Endothelial cell of umbilical vein (primary cell): ENCODE measurements around the gene PRR5L. TPM values are rescaled to one million over a fixed set of nuclear protein-coding genes. Genes with fewer than 3 reads are reported as not detected.

Experiments used
- BruUV-seq: library from RNA; stranded (reverse); fragments of 400-500 nt; replicated peaks from 2 replicates; lab custom pipeline; 2021; lab: Mats Ljungman, UMichigan
- CTCF ChIA-PET: fragments of 300-600, 350-600 bp; sonication (Branson Sonifier 250); formaldehyde crosslinking; loops from one replicate; lab custom pipeline; 2021; ENCODE audit warnings: antibody characterized with exemption, inconsistent platforms; lab: Charles Lee
- POLR2A ChIA-PET: fragments of 300-600, 350-600 bp; sonication (Branson Sonifier 250); formaldehyde crosslinking; loops from one replicate; lab custom pipeline; 2021; ENCODE audit warnings: antibody characterized with exemption, inconsistent platforms; lab: Charles Lee
- DNase-seq: peaks from one replicate; pipeline ENCODE4 v3.0.0-alpha.2; 2011; ENCODE audit warnings: low read depth, low spot score
- FAIRE-seq: peaks from 2 replicates; lab custom pipeline; 2011; peaks lifted over from hg19 to GRCh38; lab: Jason Lieb, UNC
- H2AFZ ChIP-seq: 2 replicates; pipeline ENCODE4 v1.6.0; 2012; ENCODE audit warnings: low read depth, low read length, control low read depth, inconsistent platforms
- H3K27ac ChIP-seq: 2 replicates; pipeline ENCODE4 v1.5.1; 2011; ENCODE audit warnings: low read depth, mild to moderate bottlenecking, control low read depth, low read length, moderate library complexity; ENCODE audit not compliant: insufficient read depth
- H3K27me3 ChIP-seq, 2 experiments: 2 replicates each; pipeline versions ENCODE4 v1.6.0 to v1.6.1; 2011; ENCODE audit warnings: low read length in 2 of 2, mixed read lengths in 1 of 2; ENCODE audit not compliant: control insufficient read depth in 2 of 2, insufficient read depth in 2 of 2
- H3K36me3 ChIP-seq, 2 experiments: 2 replicates in 1 of 2; 3 replicates in 1 of 2; pipeline ENCODE4 v1.5.1; 2011; ENCODE audit warnings: low read length in 2 of 2, mild to moderate bottlenecking in 1 of 2, moderate library complexity in 1 of 2; ENCODE audit not compliant: control insufficient read depth in 2 of 2, insufficient read depth in 2 of 2; ENCODE audit errors: extremely low read depth in 1 of 2
- H3K4me1 ChIP-seq: 3 replicates; pipeline ENCODE4 v1.5.1; 2011; ENCODE audit warnings: mild to moderate bottlenecking, low read length; ENCODE audit not compliant: control insufficient read depth, insufficient read depth; ENCODE audit errors: extremely low read depth
- H3K4me2 ChIP-seq: 2 replicates; pipeline ENCODE4 v1.6.1; 2011; ENCODE audit warnings: low read length, control low read depth, mixed read lengths; ENCODE audit not compliant: insufficient read depth
- H3K4me3 ChIP-seq, 3 experiments: fragments of 200-600 bp in 1 of 3; sonication (generic), shearing (Covaris generic) in 1 of 3; replicated peaks in 1 of 3; 2 replicates each; pipeline ENCODE4 v1.5.1; 2011 to 2016; ENCODE audit warnings: control low read depth in 3 of 3, low read length in 3 of 3, mild to moderate bottlenecking in 2 of 3, inconsistent platforms in 1 of 3, low read depth in 1 of 3, moderate library complexity in 1 of 3; ENCODE audit not compliant: insufficient read depth in 1 of 3
- H3K79me2 ChIP-seq: 2 replicates; pipeline ENCODE4 v1.6.0; 2012; ENCODE audit warnings: low read length, inconsistent platforms; ENCODE audit not compliant: control insufficient read depth, insufficient read depth
- H3K9ac ChIP-seq: replicated peaks from 2 replicates; pipeline ENCODE3; 2011; ENCODE audit warnings: low read length, control low read depth; ENCODE audit not compliant: insufficient read depth; ENCODE audit errors: extremely low read depth
- H3K9me1 ChIP-seq: replicated peaks from 3 replicates; pipeline ENCODE4 v1.6.0; 2011; ENCODE audit warnings: mild to moderate bottlenecking, low read length; ENCODE audit not compliant: control insufficient read depth, insufficient read depth; ENCODE audit errors: extremely low read depth
- H3K9me3 ChIP-seq: replicated peaks from 2 replicates; pipeline ENCODE4 v1.5.1; 2012; ENCODE audit warnings: low read length, inconsistent platforms; ENCODE audit not compliant: control insufficient read depth, insufficient read depth
- H4K20me1 ChIP-seq: replicated peaks from 2 replicates; pipeline ENCODE3; 2011; ENCODE audit warnings: mild to moderate bottlenecking, low read length; ENCODE audit not compliant: control insufficient read depth, insufficient read depth; ENCODE audit errors: extremely low read depth
- EZH2 ChIP-seq: IDR thresholded peaks from 2 replicates; pipeline ENCODE4 v1.6.1; 2012; ENCODE audit warnings: borderline replicate concordance, low read depth, mild to moderate bottlenecking, moderate library complexity, low read length, inconsistent platforms; ENCODE audit not compliant: severe bottlenecking
- GATA2 ChIP-seq: IDR thresholded peaks from 2 replicates; pipeline ENCODE4 v1.7.0; 2011; ENCODE audit warnings: low read depth, mild to moderate bottlenecking, moderate library complexity, mixed read lengths, low read length; ENCODE audit not compliant: insufficient read length, insufficient read depth
- MYC ChIP-seq: IDR thresholded peaks from one replicate; pipeline ENCODE4 v1.6.1; 2011; ENCODE audit warnings: mild to moderate bottlenecking, low read depth, low read length
- POLR2A ChIP-seq: IDR thresholded peaks from 2 replicates; pipeline ENCODE4 v1.6.1; 2012; ENCODE audit warnings: low read depth, mild to moderate bottlenecking, control low read depth, low read length
- POLR2AphosphoS5 ChIP-seq: IDR thresholded peaks from 2 replicates; pipeline ENCODE4 v1.6.1; 2012; ENCODE audit warnings: low read depth, mild to moderate bottlenecking, control low read depth, low read length, moderate library complexity; ENCODE audit not compliant: insufficient read depth
- dilution Hi-C: fragments of 300-500 bp; cut with MboI; formaldehyde crosslinking; loops from one replicate; pipeline ENCODE4 v1.15.0; 2019; ENCODE audit warnings: low sequenced_read_pairs; ENCODE audit not compliant: extremely low pct_ligation_motif_present
- intact Hi-C: fragments of 100-400 bp; cut with micrococcal nuclease; formaldehyde crosslinking; loops from one replicate; pipeline ENCODE4 v1.10.0; 2022
- polyA plus RNA-seq, 4 experiments: library from polyadenylated mRNA; depleted of rRNA in 3 of 4; stranded (reverse) in 3 of 4; unstranded in 1 of 4; fragments of >200 nt; gene quantifications; 2 replicates each; pipeline versions ENCODE4 v1.2.1 to v1.2.3, GENCODE V29; 2011 to 2012; ENCODE audit warnings: missing spikeins in 1 of 4
- total RNA-seq: library from RNA; stranded (reverse); gene quantifications from 2 replicates; pipeline ENCODE4 v1.2.3, GENCODE V29; 2021

Gene PRR5L
- total and polyA plus RNA-seq, 2 donors (not counting 3 experiments of a cell fraction or from before 2014, with no cell fraction given) = 2.5 to 6.1 TPM

DNA sequence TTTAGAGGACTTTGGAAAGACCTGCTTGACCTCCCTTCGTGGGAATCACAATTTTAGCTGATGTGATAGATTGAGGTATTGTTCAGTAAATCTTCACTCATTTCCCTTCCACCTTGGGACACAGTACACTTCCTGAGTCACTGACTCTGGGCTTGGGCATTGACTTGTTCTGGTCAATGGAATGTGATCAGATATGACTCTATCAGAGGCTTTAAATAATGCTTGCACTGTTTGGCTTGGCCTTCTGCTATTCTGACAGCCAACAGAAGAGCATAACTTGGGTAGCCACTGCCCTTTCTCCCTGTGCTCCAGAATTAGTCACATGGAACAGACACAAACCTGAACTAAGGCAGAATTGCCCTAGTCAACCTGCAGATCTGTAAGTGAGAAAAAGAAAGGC lies 12.5 kb downstream of the PRR5L start:
- intact Hi-C loops (no loop called here), dilution Hi-C loops (no loop called here)
- no peaks in the 10 kb centered on the region for H3K9me3 ChIP-seq
- TF ChIP-seq EZH2 = no peak
- TF ChIP-seq POLR2AphosphoS5 = no peak
- no peak for TF ChIP-seq GATA2
- no peak for TF ChIP-seq MYC
- no peak for TF ChIP-seq POLR2A
- no peaks in the 10 kb centered on the region for H3K9me1 ChIP-seq
- FAIRE-seq = no peak
- H4K20me1 ChIP-seq = no peaks in the 10 kb centered on the region
- H3K27me3 ChIP-seq = peaks cover 3 to 6% of the 10 kb centered on the region in 2 experiments
- H3K4me3 ChIP-seq = no peak overlapping the region
- POLR2A ChIA-PET = no interaction called here
- no TSS peak for BruUV-seq
- no peak overlapping the region for H3K27ac ChIP-seq
- H3K36me3 ChIP-seq = no peaks in the 10 kb centered on the region
- no peaks in the 10 kb centered on the region for H3K4me1 ChIP-seq
- DNase-seq = no peak
- no peak overlapping the region for H2AFZ ChIP-seq
- H3K4me2 ChIP-seq = no peak overlapping the region
- H3K79me2 ChIP-seq = no peaks in the 10 kb centered on the region
- CTCF ChIA-PET = interaction anchor here (1.0 to 1.5 kb wide), 2 partner anchors 170 to 184 kb away, joined by 6 to 10 read pairs; no protein-coding TSS in a partner anchor
- H3K9ac ChIP-seq = no peak overlapping the region

DNA sequence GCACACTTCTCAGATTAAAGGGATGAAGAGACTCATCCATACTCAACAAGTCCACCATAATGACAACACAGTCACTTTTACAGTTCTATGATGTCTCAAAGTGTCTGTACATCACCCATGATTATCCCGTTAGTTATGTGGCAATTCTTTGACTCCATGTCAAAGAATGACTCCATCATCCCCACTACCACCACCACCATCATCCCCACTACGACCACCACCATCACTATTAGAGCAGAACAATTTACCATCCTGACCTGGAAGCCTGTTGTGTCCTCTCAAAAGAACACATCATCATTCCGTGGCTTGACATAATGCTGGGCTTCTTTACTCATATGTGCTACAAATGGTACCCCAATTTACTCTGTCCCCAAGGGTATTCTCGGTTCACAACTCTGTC lies 13.7 kb downstream of the PRR5L start:
- H4K20me1 ChIP-seq = no peaks in the 10 kb centered on the region
- ChIA-PET POLR2A (no interaction called here), CTCF (no interaction called here)
- H3K27ac ChIP-seq = no peak overlapping the region
- H2AFZ ChIP-seq = no peak overlapping the region
- no peak overlapping the region for H3K4me3 ChIP-seq
- no peaks in the 10 kb centered on the region for H3K36me3 ChIP-seq
- TF ChIP-seq POLR2A = no peak
- no peak for FAIRE-seq
- H3K9me3 ChIP-seq = no peaks in the 10 kb centered on the region
- H3K9me1 ChIP-seq = no peaks in the 10 kb centered on the region
- H3K27me3 ChIP-seq = peaks cover 9 to 15% of the 10 kb centered on the region in 2 experiments
- DNase-seq = no peak
- no peak overlapping the region for H3K9ac ChIP-seq
- no peaks in the 10 kb centered on the region for H3K4me1 ChIP-seq
- dilution Hi-C loops (no loop called here), intact Hi-C loops (no loop called here)
- H3K4me2 ChIP-seq = no peak overlapping the region
- no peaks in the 10 kb centered on the region for H3K79me2 ChIP-seq
- no TSS peak for BruUV-seq
